Anterior cingulate cortex (tissue), 58 donors: Measurements from ENCODE around the gene ARHGEF7.
"Not testable (repeated sequence)": the region's sequence is repeated elsewhere in the genome, so short reads cannot be mapped to it uniquely, and the experiment has no call there.

Experiments used
- DNase-seq, 58 donors: peaks; one replicate each; lab custom pipeline; 2025; lab: John Stamatoyannopoulos, UW

The ARHGEF7 gene

GRCh38 chr13:111186305-111186935 lies 71.3 kb downstream of the ARHGEF7 start:
- DNase-seq: peak in 2 of 58 donors; percentile 4 to 27

GRCh38 chr13:111187960-111188541 lies 72.9 kb downstream of the ARHGEF7 start:
- DNase-seq: peak in 3 of 58 donors; percentile 16 to 21 (median 18)

GRCh38 chr13:111189064-111189505 lies 74.0 kb downstream of the ARHGEF7 start:
- DNase-seq: not testable (repeated sequence)

GRCh38 chr13:111189516-111189915 lies 74.4 kb downstream of the ARHGEF7 start:
- DNase-seq: not testable (repeated sequence)

GRCh38 chr13:111193223-111193622 lies 78.1 kb downstream of the ARHGEF7 start:
- DNase-seq: not testable (repeated sequence)

GRCh38 chr13:111194651-111195050 lies 79.5 kb downstream of the ARHGEF7 start:
- not testable (repeated sequence) for DNase-seq

- not testable (repeated sequence) for DNase-seq
Observed at GRCh38 chr13:111198732-111199378, 83.7 kb downstream of the ARHGEF7 start.

- no peak for DNase-seq
Observed at GRCh38 chr13:111201304-111201940, 86.3 kb downstream of the ARHGEF7 start.

- no peak for DNase-seq
Observed at GRCh38 chr13:111202156-111202621, 87.1 kb downstream of the ARHGEF7 start.

- peak in 9 of 58 donors; percentile 26 to 73 (median 43) for DNase-seq
Observed at GRCh38 chr13:111202745-111203144, 87.6 kb downstream of the ARHGEF7 start.

GRCh38 chr13:111203736-111204389 lies 88.8 kb downstream of the ARHGEF7 start:
- peak in 7 of 58 donors; percentile 32 to 47 (median 40) for DNase-seq

- DNase-seq: peak in 2 of 58 donors; percentile 22 to 39
Observed at GRCh38 chr13:111204438-111205177, 89.5 kb downstream of the ARHGEF7 start.

GRCh38 chr13:111206148-111206547 lies 91.0 kb downstream of the ARHGEF7 start:
- DNase-seq: peak in 1 of 58 donors; percentile 13

GRCh38 chr13:111209613-111210012 lies 94.5 kb downstream of the ARHGEF7 start:
- DNase-seq: peak in 18 of 58 donors; percentile 27 to 73 (median 48)

GRCh38 chr13:111210091-111210490 lies 95.0 kb downstream of the ARHGEF7 start:
- DNase-seq: no peak

- DNase-seq: peak in 31 of 58 donors; percentile 25 to 76 (median 53)
Observed at GRCh38 chr13:111210544-111211469, 95.7 kb downstream of the ARHGEF7 start.

GRCh38 chr13:111211789-111212516 lies 96.8 kb downstream of the ARHGEF7 start:
- no peak for DNase-seq

- DNase-seq: no peak
Observed at GRCh38 chr13:111212517-111212873, 97.4 kb downstream of the ARHGEF7 start.
